ENCODE measurements around the gene DDX24.

Gene DDX24

GRCh38 chr14:94005324-94006073, 75.5 kb downstream of the DDX24 start:
- peak in 1 of 4 experiments; percentile 35 for DNase-seq

- no peak for DNase-seq
Observed at GRCh38 chr14:94004015-94004414, 77.0 kb downstream of the DDX24 start.

GRCh38 chr14:94003397-94003796, 77.6 kb downstream of the DDX24 start:
- DNase-seq: no peak

DNA sequence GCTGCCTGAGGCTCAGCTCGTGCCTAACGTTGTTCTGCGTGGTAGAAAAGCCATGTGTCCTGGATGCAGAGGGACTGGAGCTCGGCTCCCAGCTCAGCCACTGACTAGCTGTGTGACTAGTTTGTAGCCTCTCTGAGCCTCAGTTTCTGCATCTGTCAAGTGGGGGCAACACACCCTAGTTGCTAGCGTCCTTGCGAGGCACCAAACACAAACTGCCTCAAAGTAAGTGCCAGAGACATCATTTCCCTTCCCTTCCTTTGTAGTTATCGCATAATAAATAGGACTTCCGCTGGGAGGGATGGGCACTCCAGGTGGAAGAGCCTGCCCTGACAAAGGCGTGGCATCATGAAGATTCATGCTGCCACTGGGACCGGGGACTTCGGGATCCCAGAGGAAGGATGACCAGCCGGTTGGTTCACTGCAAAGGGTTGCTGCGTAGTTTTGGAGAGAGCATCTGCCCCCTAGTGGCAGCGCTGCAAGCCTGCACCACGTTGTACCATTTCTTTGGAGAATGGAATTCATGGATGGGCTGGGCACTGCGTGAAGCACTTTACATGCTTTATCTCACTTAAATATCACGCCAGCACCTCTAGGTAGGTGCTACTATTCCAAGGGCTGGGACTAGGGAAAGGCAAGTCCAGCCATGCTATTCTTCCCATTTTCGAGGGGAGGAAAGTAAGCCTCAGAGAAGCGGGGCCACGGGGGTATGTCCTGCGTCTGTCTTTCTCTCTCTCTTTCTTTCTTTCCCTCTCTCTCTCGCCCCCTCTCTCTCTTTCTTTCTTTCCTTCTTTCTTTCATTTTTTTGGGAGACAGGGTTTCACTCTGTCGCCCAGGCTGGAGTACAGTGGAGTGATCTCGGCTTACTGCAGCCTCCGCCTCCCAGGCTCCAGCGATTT, 79.3 kb downstream of the DDX24 start:
- peak; percentile 75 to 86 (median 84) for DNase-seq

DNA sequence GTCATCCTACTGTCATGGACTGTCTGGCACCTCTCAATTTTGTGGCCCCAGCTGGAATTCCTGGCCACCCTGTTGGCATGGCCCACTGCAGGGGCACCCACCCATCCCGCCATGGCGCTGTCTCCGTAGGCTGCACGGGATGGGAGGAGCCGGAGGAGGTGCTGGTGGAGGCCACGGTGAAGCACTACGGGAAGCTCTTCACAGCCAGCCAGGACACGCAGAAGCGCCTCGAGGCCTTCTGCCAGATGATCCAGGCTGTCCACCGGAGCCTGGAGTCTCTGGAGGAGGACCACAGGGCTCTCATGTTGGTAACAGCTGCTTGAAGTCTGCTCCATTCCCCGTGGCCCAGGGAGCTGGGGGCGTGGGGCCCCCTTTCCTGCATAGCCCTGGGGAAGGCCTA, 80.0 kb downstream of the DDX24 start:
- no peak for DNase-seq

DNA sequence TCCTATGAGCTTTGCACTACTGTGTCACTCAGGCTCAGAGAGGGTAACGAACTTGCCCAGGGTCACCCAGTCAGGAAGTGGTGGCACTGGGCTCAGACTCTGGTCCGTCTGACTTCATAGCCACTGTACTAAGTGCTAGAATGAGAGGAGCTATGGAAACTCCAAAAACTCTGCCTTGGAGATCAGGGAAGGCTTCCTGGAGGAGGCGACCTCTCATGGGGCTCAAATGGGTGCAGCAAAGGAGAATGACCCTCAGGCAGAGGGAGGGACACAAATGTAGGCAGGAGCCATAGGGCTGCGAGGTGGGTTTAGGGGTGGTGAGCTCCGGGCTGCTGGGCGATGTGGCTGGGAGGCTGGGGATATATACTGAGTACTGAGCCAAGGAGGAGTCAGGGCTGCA, 80.7 kb downstream of the DDX24 start:
- no peak for DNase-seq

DNA sequence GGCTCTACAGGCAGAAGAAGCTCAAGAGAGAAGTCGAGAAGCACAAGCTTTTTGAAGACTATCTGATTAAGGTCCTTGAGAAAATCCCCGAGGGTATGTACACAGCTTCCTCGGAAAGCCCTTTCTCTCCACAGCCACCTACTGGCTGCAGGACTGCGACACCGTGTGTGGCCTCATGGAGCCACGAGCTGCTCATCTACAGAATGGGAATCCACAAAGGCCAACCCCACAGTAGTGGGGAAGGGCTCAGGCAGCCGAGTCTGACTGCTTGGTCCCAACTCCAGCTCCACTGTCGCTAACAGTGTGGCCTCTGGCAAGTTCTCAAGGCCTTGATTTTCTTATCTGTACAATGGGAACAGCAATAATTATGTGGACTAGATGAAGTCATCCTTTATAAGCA, 81.4 kb downstream of the DDX24 start:
- DNase-seq: no peak

- DNase-seq: no peak
Observed at GRCh38 chr14:93998871-93999403, 82.1 kb downstream of the DDX24 start.

Measured in suppressor macrophage (primary cell).